Prostate gland (tissue), 2 donors: ENCODE data around the gene POU2F1.

Experiments used
- CTCF ChIP-seq, 4 experiments: fragments of 200-600 bp in 2 of 4; fragments of 450-650 bp in 2 of 4; sonication (generic) in 2 of 4; IDR thresholded peaks; 1 replicate in 3 of 4; 2 replicates in 1 of 4; pipeline ENCODE4 v1.5.1; 2016 to 2019; ENCODE audit warnings: antibody characterized with exemption in 4 of 4, mild to moderate bottlenecking in 2 of 4, moderate library complexity in 2 of 4
- POLR2A ChIP-seq: fragments of 450-650 bp; IDR thresholded peaks from one replicate; pipeline ENCODE4 v1.6.1; 2016; ENCODE audit warnings: antibody characterized with exemption, mild to moderate bottlenecking
- POLR2AphosphoS5 ChIP-seq: sonication (generic); formaldehyde crosslinking; IDR thresholded peaks from one replicate; pipeline ENCODE4 v1.6.1; 2017; ENCODE audit warnings: antibody characterized with exemption

GRCh38 chr1:167472752-167473521 lies 252.3 kb downstream of the POU2F1 start:
- TF ChIP-seq CTCF (IDR thresholded peaks at IDR 0.05) (no peak), POLR2A (no peak), POLR2AphosphoS5 (no peak)
